ENCODE data around the gene C1D. TPM values are rescaled to one million over a fixed set of nuclear protein-coding genes. Genes with fewer than 3 reads are reported as not detected.

C1D gene
- polyA plus RNA-seq, 1 donor from 2014 or later, result 53.0 TPM

DNA sequence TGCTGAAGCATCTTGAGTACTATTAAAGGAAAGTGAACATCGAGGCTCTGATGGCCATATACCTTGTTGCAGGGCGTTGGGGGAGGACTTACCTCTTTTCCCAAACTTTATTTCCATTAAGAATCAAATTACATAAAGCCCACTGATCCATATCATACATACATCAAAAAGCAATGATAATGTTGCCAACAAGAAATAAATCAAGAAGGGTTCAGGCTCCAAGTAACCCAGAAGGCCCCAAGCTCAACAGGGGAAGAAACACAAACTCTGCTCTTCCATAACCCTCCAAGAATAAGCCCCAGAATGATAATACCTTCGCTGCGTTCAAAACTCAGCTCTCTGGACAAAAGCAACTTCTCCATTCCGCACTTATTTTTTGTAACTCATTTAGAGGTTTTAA is 32.3 kb downstream of the C1D start:
- Histone ChIP-seq H4K20me1 (ENCODE audit: insufficient read depth) (no peaks in the 10 kb centered on the region), H3F3A (ENCODE audit: insufficient read depth, low read length, poor library complexity, severe bottlenecking) (no peaks in the 10 kb centered on the region), H3K36me3 (ENCODE audit: insufficient read depth, low read length) (no peaks in the 10 kb centered on the region), H3K4me3 (ENCODE audit: low read length) (no peak overlapping the region), H3K9me3 (ENCODE audit: low read length) (no peaks in the 10 kb centered on the region), H3K9me2 (ENCODE audit: insufficient read depth, low read length) (no peaks in the 10 kb centered on the region), H3K4me2 (ENCODE audit: low read length) (no peak overlapping the region), H2AFZ (ENCODE audit: low read depth, low read length) (no peak overlapping the region), H3K9ac (ENCODE audit: low read length) (no peak overlapping the region), H3K27me3 (ENCODE audit: insufficient read depth, low read depth, low read length) (no peaks in the 10 kb centered on the region), H3K79me2 (replicated peaks; ENCODE audit: insufficient read depth, low read length) (no peaks in the 10 kb centered on the region), H3K27ac (ENCODE audit: low read length) (no peak overlapping the region)
- TF ChIP-seq MXI1 (conservative IDR thresholded peaks at IDR 0.05; ENCODE audit: poor library complexity, severe bottlenecking) (no peak), RAD21 (conservative IDR thresholded peaks at IDR 0.05) (no peak)

DNA sequence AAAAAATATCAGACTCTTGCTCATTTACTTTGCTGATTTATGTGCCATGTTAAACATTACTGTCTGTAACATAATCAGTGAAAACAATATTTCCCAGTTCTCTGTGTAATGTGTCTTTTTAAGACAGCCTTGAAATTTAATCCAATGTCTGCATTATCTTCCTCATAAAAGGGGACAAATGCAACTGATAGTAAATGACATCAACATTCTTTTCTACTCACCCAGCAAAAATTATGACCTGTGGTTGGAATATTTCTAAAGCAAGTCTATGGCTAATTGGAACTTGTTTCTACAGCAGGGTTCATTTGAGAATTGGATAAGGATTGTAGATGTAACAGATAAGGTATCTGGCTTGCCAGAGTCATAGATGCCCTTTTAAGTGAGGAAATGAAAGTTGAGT is 34.8 kb downstream of the C1D start:
- H3F3A ChIP-seq (ENCODE audit: insufficient read depth, low read length, poor library complexity, severe bottlenecking), result no peaks in the 10 kb centered on the region
- no peak overlapping the region for H3K9ac ChIP-seq (ENCODE audit: low read length)
- no peak overlapping the region for H2AFZ ChIP-seq (ENCODE audit: low read depth, low read length)
- no peaks in the 10 kb centered on the region for H4K20me1 ChIP-seq (ENCODE audit: insufficient read depth)
- H3K79me2 ChIP-seq (replicated peaks; ENCODE audit: insufficient read depth, low read length), result no peaks in the 10 kb centered on the region
- no peaks in the 10 kb centered on the region for H3K9me2 ChIP-seq (ENCODE audit: insufficient read depth, low read length)
- H3K27me3 ChIP-seq (ENCODE audit: insufficient read depth, low read depth, low read length), result no peaks in the 10 kb centered on the region
- H3K9me3 ChIP-seq (ENCODE audit: low read length), result no peaks in the 10 kb centered on the region
- TF ChIP-seq CTCF (IDR thresholded peaks at IDR 0.05; ENCODE audit: poor library complexity, severe bottlenecking) (no peak), POLR2AphosphoS5 (IDR thresholded peaks at IDR 0.05) (no peak), EP300 (conservative IDR thresholded peaks at IDR 0.05; ENCODE audit: poor library complexity, severe bottlenecking) (no peak), EZH2 (IDR thresholded peaks at IDR 0.05; ENCODE audit: borderline replicate concordance, insufficient read depth, low read length, poor library complexity, severe bottlenecking) (no peak), SMC3 (conservative IDR thresholded peaks at IDR 0.05; ENCODE audit: poor library complexity) (no peak), TAF1 (IDR thresholded peaks at IDR 0.05; ENCODE audit: low read depth) (no peak), RAD21 (conservative IDR thresholded peaks at IDR 0.05) (no peak), MXI1 (conservative IDR thresholded peaks at IDR 0.05; ENCODE audit: poor library complexity, severe bottlenecking) (no peak)
- TF ChIP-seq, protein P1, sequence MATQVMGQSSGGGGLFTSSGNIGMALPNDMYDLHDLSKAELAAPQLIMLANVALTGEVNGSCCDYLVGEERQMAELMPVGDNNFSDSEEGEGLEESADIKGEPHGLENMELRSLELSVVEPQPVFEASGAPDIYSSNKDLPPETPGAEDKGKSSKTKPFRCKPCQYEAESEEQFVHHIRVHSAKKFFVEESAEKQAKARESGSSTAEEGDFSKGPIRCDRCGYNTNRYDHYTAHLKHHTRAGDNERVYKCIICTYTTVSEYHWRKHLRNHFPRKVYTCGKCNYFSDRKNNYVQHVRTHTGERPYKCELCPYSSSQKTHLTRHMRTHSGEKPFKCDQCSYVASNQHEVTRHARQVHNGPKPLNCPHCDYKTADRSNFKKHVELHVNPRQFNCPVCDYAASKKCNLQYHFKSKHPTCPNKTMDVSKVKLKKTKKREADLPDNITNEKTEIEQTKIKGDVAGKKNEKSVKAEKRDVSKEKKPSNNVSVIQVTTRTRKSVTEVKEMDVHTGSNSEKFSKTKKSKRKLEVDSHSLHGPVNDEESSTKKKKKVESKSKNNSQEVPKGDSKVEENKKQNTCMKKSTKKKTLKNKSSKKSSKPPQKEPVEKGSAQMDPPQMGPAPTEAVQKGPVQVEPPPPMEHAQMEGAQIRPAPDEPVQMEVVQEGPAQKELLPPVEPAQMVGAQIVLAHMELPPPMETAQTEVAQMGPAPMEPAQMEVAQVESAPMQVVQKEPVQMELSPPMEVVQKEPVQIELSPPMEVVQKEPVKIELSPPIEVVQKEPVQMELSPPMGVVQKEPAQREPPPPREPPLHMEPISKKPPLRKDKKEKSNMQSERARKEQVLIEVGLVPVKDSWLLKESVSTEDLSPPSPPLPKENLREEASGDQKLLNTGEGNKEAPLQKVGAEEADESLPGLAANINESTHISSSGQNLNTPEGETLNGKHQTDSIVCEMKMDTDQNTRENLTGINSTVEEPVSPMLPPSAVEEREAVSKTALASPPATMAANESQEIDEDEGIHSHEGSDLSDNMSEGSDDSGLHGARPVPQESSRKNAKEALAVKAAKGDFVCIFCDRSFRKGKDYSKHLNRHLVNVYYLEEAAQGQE (IDR thresholded peaks at IDR 0.05; ENCODE audit: borderline replicate concordance), result no peak
- H3K4me3 ChIP-seq (ENCODE audit: low read length), result no peak overlapping the region
- H3K36me3 ChIP-seq (ENCODE audit: insufficient read depth, low read length), result no peaks in the 10 kb centered on the region
- H3K27ac ChIP-seq (ENCODE audit: low read length), result no peak overlapping the region
- no peak overlapping the region for H3K4me2 ChIP-seq (ENCODE audit: low read length)

DNA sequence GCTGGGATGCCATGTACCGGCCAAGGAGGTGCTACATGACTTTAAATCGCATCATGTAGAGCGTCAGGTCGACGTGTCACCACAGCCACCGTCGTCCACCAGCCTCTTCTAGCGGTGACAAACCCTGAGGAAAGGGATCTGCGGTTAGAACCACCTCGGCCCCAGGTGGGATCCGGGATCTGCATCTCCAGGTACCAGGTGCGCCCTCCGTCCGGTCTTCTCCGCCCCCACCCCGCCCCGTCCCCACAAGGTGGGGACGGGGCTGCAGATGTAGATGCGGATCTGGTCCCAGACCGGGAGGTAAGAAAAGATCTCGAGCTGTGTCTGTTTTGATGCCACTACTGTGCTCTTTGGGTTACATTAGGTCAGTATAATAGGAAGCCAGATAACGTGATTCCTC is 38.4 kb downstream of the C1D start:
- Histone ChIP-seq H3K9ac (ENCODE audit: low read length) (no peak overlapping the region), H2AFZ (ENCODE audit: low read depth, low read length) (no peak overlapping the region), H3K4me2 (ENCODE audit: low read length) (no peak overlapping the region), H3K36me3 (ENCODE audit: insufficient read depth, low read length) (no peaks in the 10 kb centered on the region), H3K27ac (ENCODE audit: low read length) (no peak overlapping the region), H4K20me1 (ENCODE audit: insufficient read depth) (no peaks in the 10 kb centered on the region), H3K4me3 (ENCODE audit: low read length) (no peak overlapping the region), H3K9me3 (ENCODE audit: low read length) (no peaks in the 10 kb centered on the region), H3K9me2 (ENCODE audit: insufficient read depth, low read length) (no peaks in the 10 kb centered on the region), H3F3A (ENCODE audit: insufficient read depth, low read length, poor library complexity, severe bottlenecking) (no peaks in the 10 kb centered on the region), H3K79me2 (replicated peaks; ENCODE audit: insufficient read depth, low read length) (no peaks in the 10 kb centered on the region), H3K27me3 (ENCODE audit: insufficient read depth, low read depth, low read length) (no peaks in the 10 kb centered on the region)
- TF ChIP-seq SMC3 (conservative IDR thresholded peaks at IDR 0.05; ENCODE audit: poor library complexity) (no peak), POLR2AphosphoS5 (IDR thresholded peaks at IDR 0.05) (no peak), RAD21 (conservative IDR thresholded peaks at IDR 0.05) (no peak), TAF1 (IDR thresholded peaks at IDR 0.05; ENCODE audit: low read depth) (no peak), MXI1 (conservative IDR thresholded peaks at IDR 0.05; ENCODE audit: poor library complexity, severe bottlenecking) (no peak), CTCF (IDR thresholded peaks at IDR 0.05; ENCODE audit: poor library complexity, severe bottlenecking) (no peak), EZH2 (IDR thresholded peaks at IDR 0.05; ENCODE audit: borderline replicate concordance, insufficient read depth, low read length, poor library complexity, severe bottlenecking) (no peak), EP300 (conservative IDR thresholded peaks at IDR 0.05; ENCODE audit: poor library complexity, severe bottlenecking) (no peak)
- TF ChIP-seq, protein P1 (IDR thresholded peaks at IDR 0.05; ENCODE audit: borderline replicate concordance), result no peak

Data from neural cell (in vitro differentiated cells).